Measurements from ENCODE around the gene MROH9. TPM values are rescaled to one million over a fixed set of nuclear protein-coding genes. Genes with fewer than 3 reads are reported as not detected.

The MROH9 gene
- total RNA-seq, 4 donors from 2014 or later = not detected

- Histone ChIP-seq H3K27ac (no peak overlapping the region), H3K36me3 (no peaks in the 10 kb centered on the region), H3K27me3 (no peaks in the 10 kb centered on the region), H3K4me1 (no peaks in the 10 kb centered on the region), H3K9me3 (no peaks in the 10 kb centered on the region), H3K4me3 (no peak overlapping the region)
- no peak for DNase-seq (ENCODE audit: low spot score in 2 of 2)
- TF ChIP-seq POLR2A (IDR thresholded peaks at IDR 0.05) (no peak), POLR2AphosphoS5 (IDR thresholded peaks at IDR 0.05) (no peak), CTCF (IDR thresholded peaks at IDR 0.05) (no peak), EP300 (IDR thresholded peaks at IDR 0.05) (no peak)
Observed at GRCh38 chr1:171087896-171088295, 152.6 kb downstream of the MROH9 start.

- no peak within 1 kb of the TSS for H3K27ac ChIP-seq
- H3K36me3 ChIP-seq = no peaks in the 10 kb centered on the region
- 91% methylated on average over 5 of the region's 5 CpGs for WGBS
- H3K9me3 ChIP-seq = no peaks in the 10 kb centered on the region
- no peaks in the 10 kb centered on the region for H3K4me1 ChIP-seq
- DNase-seq (ENCODE audit: low spot score in 2 of 2) = no peak
- no peak for TF ChIP-seq POLR2AphosphoS5 (IDR thresholded peaks at IDR 0.05)
- TF ChIP-seq CTCF (IDR thresholded peaks at IDR 0.05) = no peak
- no peak for TF ChIP-seq EP300 (IDR thresholded peaks at IDR 0.05)
- no peak for TF ChIP-seq POLR2A (IDR thresholded peaks at IDR 0.05)
- no peaks in the 10 kb centered on the region for H3K27me3 ChIP-seq
- H3K4me3 ChIP-seq = no peak within 1 kb of the TSS
Observed at GRCh38 chr1:171090604-171091003, 155.3 kb downstream of the MROH9 start, which contains the start of gene FMO3. FMO3 (plus strand) TSS chr1:171090905; CDS start chr1:171092659, 1,754 bp downstream.

- 94% methylated on average over 1 of the region's 1 CpG for WGBS
- DNase-seq (ENCODE audit: low spot score in 2 of 2) = no peak
- TF ChIP-seq CTCF (IDR thresholded peaks at IDR 0.05) (no peak), POLR2A (IDR thresholded peaks at IDR 0.05) (no peak), EP300 (IDR thresholded peaks at IDR 0.05) (no peak), POLR2AphosphoS5 (IDR thresholded peaks at IDR 0.05) (no peak)
- H3K36me3 ChIP-seq = no peaks in the 10 kb centered on the region
- H3K9me3 ChIP-seq = no peaks in the 10 kb centered on the region
- no peaks in the 10 kb centered on the region for H3K4me1 ChIP-seq
- no peak overlapping the region for H3K4me3 ChIP-seq
- H3K27me3 ChIP-seq = no peaks in the 10 kb centered on the region
- H3K27ac ChIP-seq = no peak overlapping the region
Observed at GRCh38 chr1:171103862-171104261, 168.5 kb downstream of the MROH9 start.

GRCh38 chr1:171107262-171107940, 172.1 kb downstream of the MROH9 start:
- TF ChIP-seq CTCF (IDR thresholded peaks at IDR 0.05) (no peak), EP300 (IDR thresholded peaks at IDR 0.05) (no peak), POLR2AphosphoS5 (IDR thresholded peaks at IDR 0.05) (no peak), POLR2A (IDR thresholded peaks at IDR 0.05) (no peak)

GRCh38 chr1:171107969-171108368, 172.6 kb downstream of the MROH9 start:
- no peaks in the 10 kb centered on the region for H3K4me1 ChIP-seq
- H3K27ac ChIP-seq = no peak overlapping the region
- no peaks in the 10 kb centered on the region for H3K36me3 ChIP-seq
- no peaks in the 10 kb centered on the region for H3K9me3 ChIP-seq
- H3K27me3 ChIP-seq = no peaks in the 10 kb centered on the region
- H3K4me3 ChIP-seq = no peak overlapping the region
- no peak for DNase-seq (ENCODE audit: low spot score in 2 of 2)
- TF ChIP-seq POLR2A (IDR thresholded peaks at IDR 0.05) (no peak), CTCF (IDR thresholded peaks at IDR 0.05) (no peak)
- 71% methylated on average over 8 of the region's 8 CpGs for WGBS

More at GRCh38 chr1:171107262-171107940, 172.1 kb downstream of the MROH9 start:
- H3K27ac ChIP-seq = no peak overlapping the region
- no peaks in the 10 kb centered on the region for H3K4me1 ChIP-seq
- no peaks in the 10 kb centered on the region for H3K27me3 ChIP-seq
- H3K36me3 ChIP-seq = no peaks in the 10 kb centered on the region
- DNase-seq (ENCODE audit: low spot score in 2 of 2) = no peak
- no peak overlapping the region for H3K4me3 ChIP-seq
- H3K9me3 ChIP-seq = no peaks in the 10 kb centered on the region
- WGBS = 71% methylated on average over 3 of the region's 3 CpGs

Measured in suprapubic skin (tissue), 4 donors.